HG03558 (cell line): ENCODE data around the gene LCTL.
"Not testable (repeated sequence)": the region's sequence is repeated elsewhere in the genome, so short reads cannot be mapped to it uniquely, and the experiment has no call there.

Source experiments
- ATAC-seq: cut with Tn5 transposase; IDR thresholded peaks from one replicate; pipeline ENCODE4 v1.9.1; 2021; ENCODE audit warnings: moderate number of reproducible peaks; ENCODE audit not compliant: unreplicated experiment; ENCODE audit errors: extremely low read depth

The LCTL gene

DNA sequence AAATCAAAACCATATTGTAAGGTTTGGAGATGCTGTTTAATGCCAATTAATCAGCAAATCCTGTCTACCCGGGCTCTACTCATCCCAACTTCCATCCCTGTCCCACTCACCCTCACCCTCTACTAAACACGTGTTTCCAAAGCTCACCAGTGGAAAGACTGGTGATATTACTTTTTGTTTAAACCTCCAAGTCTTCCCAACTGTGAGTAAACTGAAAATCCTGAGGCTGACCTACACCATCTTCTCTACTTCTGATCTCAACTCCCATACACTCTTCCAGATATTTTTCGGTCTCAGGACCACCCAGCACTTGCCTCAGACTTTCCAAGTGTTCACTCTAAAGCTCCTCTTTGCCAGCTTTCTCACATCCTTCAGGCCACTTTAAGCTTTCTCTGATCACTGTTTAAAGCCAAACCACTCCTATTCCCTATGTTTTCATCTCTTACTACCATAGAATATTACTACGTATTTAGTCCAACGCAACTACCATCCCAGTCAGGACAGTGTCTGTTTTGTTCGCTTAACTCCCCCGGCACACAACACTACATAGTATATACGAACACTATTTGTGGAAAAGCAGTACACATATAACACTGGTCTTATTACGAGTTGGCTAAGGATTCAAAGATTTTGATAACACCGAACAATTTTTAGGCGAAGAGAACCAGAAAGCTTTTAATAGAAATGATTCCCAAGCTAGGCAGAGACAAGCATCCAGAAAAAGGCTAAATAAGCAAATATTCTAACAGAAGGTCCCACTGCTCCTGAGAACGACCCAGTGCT lies 61.8 kb downstream of the LCTL start:
- ATAC-seq, result no peak

DNA sequence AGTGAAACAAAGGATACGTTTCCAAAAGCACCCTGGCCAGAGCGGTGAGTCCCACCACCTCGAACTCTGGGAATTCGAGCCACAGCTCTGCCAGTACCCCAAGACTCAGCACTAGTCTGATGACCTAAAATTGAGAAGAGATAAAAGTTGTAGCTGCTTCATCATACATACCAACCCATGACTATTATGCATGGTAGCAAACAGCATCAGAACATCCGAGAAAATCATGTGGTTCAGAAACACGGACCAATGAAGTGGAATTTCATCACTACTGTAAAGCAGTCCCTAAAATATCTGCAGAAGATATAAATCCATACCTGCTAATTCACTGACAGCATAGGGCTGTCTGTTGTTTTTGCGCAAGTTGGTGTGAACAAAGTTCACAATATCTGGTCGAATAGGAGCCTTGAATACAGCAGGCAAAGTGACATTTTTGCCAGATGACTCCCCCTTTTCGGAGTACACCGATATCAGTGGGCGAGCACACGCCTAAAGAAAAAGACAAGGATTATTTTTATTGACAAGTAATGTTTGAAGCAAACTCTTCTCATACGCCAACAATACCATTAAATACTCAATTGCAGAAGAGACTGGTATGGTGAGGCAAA lies 62.7 kb downstream of the LCTL start:
- ATAC-seq, result not testable (repeated sequence)

DNA sequence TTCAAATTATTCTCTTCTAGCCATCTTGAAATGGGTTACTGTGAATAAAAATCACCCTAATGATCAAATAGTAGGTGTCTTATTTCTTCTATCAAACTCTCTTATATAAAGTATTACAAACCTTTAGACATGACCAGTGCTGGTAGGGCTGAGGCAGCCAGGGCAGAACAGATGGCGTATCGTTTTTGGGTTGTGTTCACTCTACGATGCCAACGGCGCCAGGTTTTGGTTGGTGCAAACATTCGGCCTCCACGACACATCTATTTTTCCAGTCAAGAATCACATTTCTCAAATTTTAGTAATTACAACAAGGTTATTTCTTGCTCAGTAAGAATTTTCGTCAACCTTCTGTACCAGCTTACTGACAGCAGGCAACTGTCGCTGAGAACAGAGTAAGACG lies 63.3 kb downstream of the LCTL start:
- no peak for ATAC-seq

DNA sequence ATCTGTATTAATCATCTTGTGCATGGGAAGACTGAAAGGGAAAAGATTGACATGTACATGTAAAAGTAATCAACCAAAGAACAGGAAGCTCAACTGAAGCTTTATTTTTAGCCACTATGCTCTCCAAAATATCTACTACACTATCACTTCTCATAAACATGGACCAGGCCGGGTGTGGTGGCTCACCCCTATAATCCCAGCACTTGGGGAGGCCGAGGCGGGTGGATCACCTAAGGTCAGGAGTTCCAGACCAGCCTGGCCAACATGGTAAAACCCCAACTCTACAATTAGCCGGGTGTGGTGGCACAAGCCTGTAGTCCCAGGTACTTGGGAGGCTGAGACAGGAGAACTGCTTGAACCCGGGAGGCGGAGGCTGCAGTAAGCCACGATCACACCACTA lies 65.5 kb downstream of the LCTL start:
- not testable (repeated sequence) for ATAC-seq

DNA sequence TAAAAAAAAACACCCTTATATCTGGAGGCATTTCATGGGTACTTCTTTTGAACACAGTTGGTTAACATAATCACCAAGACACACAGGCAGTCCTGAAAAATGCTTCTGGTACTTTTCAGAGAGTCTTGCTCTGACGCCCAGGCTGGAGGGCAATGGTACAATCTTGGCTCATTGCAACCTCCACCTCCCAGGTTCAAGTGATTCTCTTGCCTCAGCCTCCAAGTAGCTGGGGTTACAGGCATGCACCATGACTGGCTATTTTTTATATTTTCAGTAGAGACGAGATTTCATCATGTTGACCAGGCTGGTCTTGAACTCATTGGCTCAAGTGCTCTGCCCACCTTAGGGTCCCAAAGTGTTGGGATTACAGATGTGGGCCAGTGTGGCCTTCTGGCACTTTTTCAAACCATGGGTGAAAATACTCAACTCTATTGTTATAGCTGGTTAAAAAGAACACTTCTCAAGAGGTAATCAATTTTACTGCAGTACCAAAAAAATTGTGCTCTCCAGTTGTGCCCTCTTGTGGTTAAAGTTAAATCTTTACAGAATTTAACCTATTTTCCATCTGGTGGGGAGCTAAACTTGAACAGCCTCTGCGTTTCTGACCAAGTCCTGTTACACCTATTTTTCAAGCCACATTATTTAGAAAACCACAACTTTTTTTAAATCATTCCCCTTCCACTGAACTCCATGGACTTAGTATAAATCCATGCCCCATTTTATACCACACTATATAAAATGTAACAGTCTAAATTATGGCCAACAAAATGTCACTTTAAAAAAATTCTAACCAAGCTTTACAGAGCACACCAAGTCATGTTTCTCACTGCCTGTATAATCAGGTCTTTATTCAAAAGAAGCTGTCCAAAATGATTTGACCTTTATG lies 67.1 kb downstream of the LCTL start:
- ATAC-seq, result no peak
